HepG2 (cell line): ENCODE data around the gene USP10. TPM values are rescaled to one million over a fixed set of nuclear protein-coding genes. Genes with fewer than 3 reads are reported as not detected.

Experiments
- ARNTL ChIP-seq: sonication (generic); formaldehyde crosslinking; IDR thresholded peaks from 2 replicates; pipeline ENCODE4 v1.4.0; 2020; ENCODE audit warnings: mild to moderate bottlenecking, missing genetic modification reagents
- CENPT ChIP-seq: sonication (generic); formaldehyde crosslinking; IDR thresholded peaks from 2 replicates; pipeline ENCODE4 v1.8.0; 2022; ENCODE audit warnings: low read depth, mild to moderate bottlenecking, moderate library complexity, missing genetic modification reagents
- CHD4 ChIP-seq: fragments of 200-600 bp; sonication (generic); IDR thresholded peaks from 2 replicates; pipeline ENCODE4 v1.7.0; 2017; ENCODE audit warnings: mild to moderate bottlenecking, low read length, borderline replicate concordance
- DDIT3 ChIP-seq: sonication (generic); formaldehyde crosslinking; IDR thresholded peaks from 2 replicates; pipeline ENCODE4 v1.4.0; 2020; ENCODE audit warnings: mild to moderate bottlenecking, missing genetic modification reagents
- ELF4 ChIP-seq: sonication (generic); formaldehyde crosslinking; IDR thresholded peaks from 2 replicates; pipeline ENCODE4 v1.5.0; 2020; ENCODE audit warnings: missing genetic modification reagents, mild to moderate bottlenecking, moderate library complexity, borderline replicate concordance
- FOXM1 ChIP-seq: sonication (generic); formaldehyde crosslinking; IDR thresholded peaks from 2 replicates; pipeline ENCODE4 v1.5.0; 2020; ENCODE audit warnings: missing genetic modification reagents
- HNRNPL ChIP-seq: fragments of 200-400 bp; formaldehyde crosslinking; IDR thresholded peaks from 2 replicates; pipeline ENCODE4 v1.6.1; 2017; ENCODE audit warnings: mild to moderate bottlenecking, low read depth, low read length
- IRF9 ChIP-seq: sonication (generic); formaldehyde crosslinking; IDR thresholded peaks from 2 replicates; pipeline ENCODE4 v1.8.0; 2022; ENCODE audit warnings: missing genetic modification reagents, mild to moderate bottlenecking, borderline replicate concordance
- IRX3 ChIP-seq: sonication (generic); formaldehyde crosslinking; IDR thresholded peaks from 2 replicates; pipeline ENCODE4 v1.8.1; 2023; ENCODE audit warnings: mild to moderate bottlenecking, low read depth, missing genetic modification reagents, borderline replicate concordance
- MED8 ChIP-seq: sonication (generic); formaldehyde crosslinking; IDR thresholded peaks from 2 replicates; pipeline ENCODE4 v1.8.1; 2023; ENCODE audit warnings: mild to moderate bottlenecking, missing genetic modification reagents; ENCODE audit not compliant: insufficient replicate concordance
- MTERF4 ChIP-seq: sonication (generic); formaldehyde crosslinking; IDR thresholded peaks from 2 replicates; pipeline ENCODE4 v1.8.0; 2023; ENCODE audit warnings: mild to moderate bottlenecking, missing genetic modification reagents
- SOX5 ChIP-seq: IDR thresholded peaks from 2 replicates; pipeline ENCODE4 v1.6.1; 2016; ENCODE audit warnings: borderline replicate concordance
- TFAP4 ChIP-seq: sonication (generic); IDR thresholded peaks from 2 replicates; pipeline ENCODE4 v1.6.1; 2016; ENCODE audit warnings: low read depth, borderline replicate concordance
- TRIM22 ChIP-seq: fragments of 450-650 bp; IDR thresholded peaks from 2 replicates; pipeline ENCODE4 v1.6.1; 2017
- ZBTB8A ChIP-seq: sonication (generic); formaldehyde crosslinking; IDR thresholded peaks from 2 replicates; pipeline ENCODE4 v1.4.0; 2020; ENCODE audit warnings: mild to moderate bottlenecking, low read depth, missing genetic modification reagents, borderline replicate concordance
- ZC3H4 ChIP-seq: sonication (generic); formaldehyde crosslinking; IDR thresholded peaks from 2 replicates; pipeline ENCODE4 v1.4.0; 2020; ENCODE audit warnings: missing genetic modification reagents, borderline replicate concordance
- ZNF136 ChIP-seq: sonication (generic); formaldehyde crosslinking; IDR thresholded peaks from 2 replicates; pipeline ENCODE4 v1.8.1; 2022; ENCODE audit warnings: low read depth, mild to moderate bottlenecking, moderate library complexity, missing genetic modification reagents
- ZNF17 ChIP-seq: sonication (generic); formaldehyde crosslinking; IDR thresholded peaks from 2 replicates; pipeline ENCODE4 v1.5.0; 2020; ENCODE audit warnings: mild to moderate bottlenecking, missing genetic modification reagents
- ZNF276 ChIP-seq: sonication (generic); formaldehyde crosslinking; IDR thresholded peaks from 2 replicates; pipeline ENCODE4 v1.4.0; 2020; ENCODE audit warnings: mild to moderate bottlenecking, low read depth, missing genetic modification reagents
- ZNF326 ChIP-seq: sonication (generic); formaldehyde crosslinking; IDR thresholded peaks from 2 replicates; pipeline ENCODE4 v1.4.0; 2020; ENCODE audit warnings: missing genetic modification reagents, borderline replicate concordance
- ZNF468 ChIP-seq: sonication (generic); formaldehyde crosslinking; IDR thresholded peaks from 2 replicates; pipeline ENCODE4 v1.8.0; 2022; ENCODE audit warnings: mild to moderate bottlenecking, moderate library complexity, missing genetic modification reagents
- ZNF615 ChIP-seq: sonication (generic); formaldehyde crosslinking; IDR thresholded peaks from 2 replicates; pipeline ENCODE4 v1.5.0; 2020; ENCODE audit warnings: mild to moderate bottlenecking, missing genetic modification reagents, borderline replicate concordance
- ZNF629 ChIP-seq: sonication (generic); formaldehyde crosslinking; conservative IDR thresholded peaks from 2 replicates; pipeline ENCODE4 v1.5.0; 2020; ENCODE audit warnings: missing genetic modification reagents
- polyA plus RNA-seq, 8 experiments: library from polyadenylated mRNA; depleted of rRNA in 3 of 8; stranded (reverse) in 7 of 8; unstranded in 1 of 8; fragments of >200 nt; fragmentation: Illumina TruSeq in 4 of 8; extraction: Trizol in 4 of 8; gene quantifications; 2 replicates each; pipeline versions ENCODE4 v1.2.1 to v1.2.3, GENCODE V29; 2011 to 2016; ENCODE audit warnings: low read depth in 4 of 8, missing spikeins in 1 of 8, mixed read lengths in 1 of 8; ENCODE audit not compliant: insufficient read depth in 1 of 8
- total RNA-seq, 5 experiments: library from RNA; depleted of rRNA; stranded (reverse); fragments of >200 nt; fragmentation: Illumina TruSeq; extraction: Trizol; gene quantifications; 2 replicates each; pipeline ENCODE4 v1.2.3, GENCODE V29; 2016; ENCODE audit warnings: low read depth in 1 of 5

USP10 gene
- total and polyA plus RNA-seq, 2 of the 13 experiments (the other 11 are each of a cell fraction or from before 2014, with no cell fraction given): 79.1 to 122 TPM

- TF ChIP-seq ZNF17 (CRISPR knock-in tag) (no peak), ARNTL (CRISPR knock-in tag) (no peak), SOX5 (peak; percentile 25; the same call in 1 of the 2 replicates), MED8 (CRISPR knock-in tag) (peak; percentile 80), TFAP4 (peak; percentile 58; the same call in 1 of the 2 replicates), ZNF629 (peak; percentile 39; the same call in 1 of the 2 replicates), ZNF468 (CRISPR knock-in tag) (no peak), ELF4 (no peak; the same call in none of the 2 replicates), CENPT (CRISPR knock-in tag) (no peak), DDIT3 (CRISPR knock-in tag) (no peak), FOXM1 (CRISPR knock-in tag) (no peak), MTERF4 (CRISPR knock-in tag) (no peak), IRF9 (CRISPR knock-in tag) (no peak), HNRNPL (peak; percentile 70; the same call in 1 of the 2 replicates), ZBTB8A (CRISPR knock-in tag) (no peak; the same call in 1 of the 2 replicates), IRX3 (CRISPR knock-in tag) (0 out of 2 replicates have a peak, but pooled peaks have one; percentile 17), ZNF136 (CRISPR knock-in tag) (no peak), CHD4 (no peak), TRIM22 (no peak), ZC3H4 (CRISPR knock-in tag) (no peak; the same call in 1 of the 2 replicates), ZNF615 (CRISPR knock-in tag) (no peak), ZNF326 (CRISPR knock-in tag) (no peak), ZNF276 (CRISPR knock-in tag) (0 out of 2 replicates have a peak, but pooled peaks have one; percentile 58)
Measured at GRCh38 chr16:84699712-84700445, at the start of gene USP10 (continued).
